Loucy (cell line): ENCODE measurements around the gene PRKAR2B.

Experiments used
- CTCF ChIP-seq: fragments of 200-600 bp; sonication (generic); conservative IDR thresholded peaks from 2 replicates; pipeline ENCODE4 v1.5.1; 2014; ENCODE audit warnings: mild to moderate bottlenecking, antibody characterized with exemption, low read length
- EZH2phosphoT487 ChIP-seq: fragments of 200-600 bp; IDR thresholded peaks from 2 replicates; pipeline ENCODE4 v1.6.1; 2018; ENCODE audit warnings: antibody characterized with exemption, mild to moderate bottlenecking, moderate library complexity, borderline replicate concordance

- no peak for TF ChIP-seq CTCF
- no peak for TF ChIP-seq EZH2phosphoT487
Observed at GRCh38 chr7:107079212-107079940, 34.9 kb downstream of the PRKAR2B start.
